ENCODE results near the gene MYO1D.

DNA sequence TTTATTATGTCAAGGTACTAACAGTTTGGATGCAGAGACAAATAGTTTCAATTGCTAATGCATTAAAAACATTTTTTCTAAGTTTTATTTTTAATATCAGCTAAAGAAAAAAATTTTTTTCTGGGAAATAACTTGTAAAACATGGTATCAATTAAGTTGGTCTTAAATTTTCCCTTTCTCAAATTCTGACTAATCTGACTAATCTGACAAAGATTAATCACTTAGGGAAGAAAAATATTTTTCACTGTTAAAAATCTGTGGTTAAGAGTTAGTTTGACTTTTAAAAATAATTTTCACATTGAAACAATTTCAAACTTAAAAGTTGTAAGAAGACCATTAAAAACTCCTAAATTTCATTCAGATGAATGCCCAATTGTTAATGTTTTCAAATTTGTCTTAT lies 74.6 kb downstream of the MYO1D start:
- TF ChIP-seq, protein P1, sequence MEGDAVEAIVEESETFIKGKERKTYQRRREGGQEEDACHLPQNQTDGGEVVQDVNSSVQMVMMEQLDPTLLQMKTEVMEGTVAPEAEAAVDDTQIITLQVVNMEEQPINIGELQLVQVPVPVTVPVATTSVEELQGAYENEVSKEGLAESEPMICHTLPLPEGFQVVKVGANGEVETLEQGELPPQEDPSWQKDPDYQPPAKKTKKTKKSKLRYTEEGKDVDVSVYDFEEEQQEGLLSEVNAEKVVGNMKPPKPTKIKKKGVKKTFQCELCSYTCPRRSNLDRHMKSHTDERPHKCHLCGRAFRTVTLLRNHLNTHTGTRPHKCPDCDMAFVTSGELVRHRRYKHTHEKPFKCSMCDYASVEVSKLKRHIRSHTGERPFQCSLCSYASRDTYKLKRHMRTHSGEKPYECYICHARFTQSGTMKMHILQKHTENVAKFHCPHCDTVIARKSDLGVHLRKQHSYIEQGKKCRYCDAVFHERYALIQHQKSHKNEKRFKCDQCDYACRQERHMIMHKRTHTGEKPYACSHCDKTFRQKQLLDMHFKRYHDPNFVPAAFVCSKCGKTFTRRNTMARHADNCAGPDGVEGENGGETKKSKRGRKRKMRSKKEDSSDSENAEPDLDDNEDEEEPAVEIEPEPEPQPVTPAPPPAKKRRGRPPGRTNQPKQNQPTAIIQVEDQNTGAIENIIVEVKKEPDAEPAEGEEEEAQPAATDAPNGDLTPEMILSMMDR (IDR thresholded peaks at IDR 0.05): no peak
- TF ChIP-seq POLR2A (IDR thresholded peaks at IDR 0.05) (no peak), POLR2AphosphoS5 (IDR thresholded peaks at IDR 0.05) (no peak), EP300 (IDR thresholded peaks at IDR 0.05) (no peak)
